ENCODE results near the gene HSPA8. TPM values are rescaled to one million over a fixed set of nuclear protein-coding genes. Genes with fewer than 3 reads are reported as not detected.
A peak's percentile ranks its signal among the peaks of the same experiment; 100 is the strongest.

The HSPA8 gene
- total and polyA plus RNA-seq, 2 donors (not counting 1 experiment from before 2014, with no cell fraction given), result 480 to 738 TPM

DNA sequence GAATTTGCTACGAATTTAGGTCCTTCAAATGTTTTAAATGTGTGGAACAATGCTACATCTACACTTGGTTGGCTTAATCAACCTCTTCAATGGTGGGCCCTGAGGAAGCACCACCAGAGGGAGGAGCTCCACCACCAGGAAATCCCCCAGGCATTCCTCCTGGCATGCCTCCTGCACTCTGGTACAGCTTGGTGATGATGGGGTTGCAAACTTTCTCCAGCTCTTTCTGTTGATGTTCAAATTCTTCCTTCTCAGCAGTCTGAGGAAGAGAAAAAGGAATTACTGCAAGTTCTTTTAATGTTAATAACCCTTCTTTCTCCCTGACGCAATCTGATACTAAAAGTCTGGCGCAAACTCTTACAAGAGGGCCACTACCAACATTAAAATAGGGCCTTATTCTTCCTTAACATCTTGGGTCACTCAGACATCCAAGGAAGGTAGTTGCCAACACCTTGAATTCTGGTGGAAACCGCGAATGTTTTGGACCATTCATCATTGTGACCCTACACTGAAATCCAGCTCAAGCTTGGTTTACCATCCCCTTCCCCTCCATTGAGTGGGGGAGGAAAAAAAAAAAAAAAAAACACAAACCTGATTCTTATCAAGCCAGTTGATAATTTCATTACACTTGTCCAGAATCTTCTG, 4.2 kb downstream of the HSPA8 start:
- Histone ChIP-seq H3K4me1 (ENCODE audit: control insufficient read depth in 2 of 2, insufficient read depth in 2 of 2, low read length in 2 of 2) (peaks cover 52 to 65% of the 10 kb centered on the region in 2 donors), H3K4me3 (ENCODE audit: control extremely low read depth in 1 of 5, extremely low read depth in 1 of 5, insufficient read depth in 1 of 5, low read depth in 2 of 5, low read length in 4 of 5) (no peak overlapping the region), H2AFZ (ENCODE audit: insufficient read depth, low read depth, low read length, poor library complexity, severe bottlenecking) (no peak overlapping the region), H3K9ac (ENCODE audit: low read length) (no peak overlapping the region), H3K36me3 (replicated peaks in 1 of 2; ENCODE audit: control extremely low read depth in 1 of 2, control insufficient read depth in 1 of 2, extremely low read depth in 1 of 2, insufficient read depth in 2 of 2, low read length in 1 of 2) (peaks cover 15 to 73% of the 10 kb centered on the region in 2 experiments), H4K20me1 (ENCODE audit: control insufficient read depth, insufficient read depth, low read length, poor library complexity, severe bottlenecking) (peaks cover 83% of the 10 kb centered on the region), H3K27ac (ENCODE audit: low read length in 2 of 2) (peak overlapping the region in 1 of 2 donors; percentile 99), H3K79me2 (ENCODE audit: control insufficient read depth, insufficient read depth, low read length) (peaks cover 54% of the 10 kb centered on the region), H3K4me2 (replicated peaks; ENCODE audit: low read depth, low read length, poor library complexity, severe bottlenecking) (no peak overlapping the region), H3K27me3 (replicated peaks in 1 of 4; ENCODE audit: control extremely low read depth in 1 of 4, control insufficient read depth in 3 of 4, insufficient read depth in 4 of 4, low read length in 3 of 4) (no peaks in the 10 kb centered on the region), H3K9me3 (ENCODE audit: control extremely low read depth in 1 of 3, control insufficient read depth in 2 of 3, insufficient read depth in 1 of 3, low read length in 2 of 3) (no peaks in the 10 kb centered on the region)
- CTCF ChIA-PET, result interaction anchor here (0.7 to 7.4 kb wide), 10 partner anchors 11 to 349 kb away, joined by 3 to 94 read pairs (median 6); no protein-coding TSS in a partner anchor
- Mint-ChIP-seq H3K9me3 (ENCODE audit: insufficient read depth) (no peaks in the 10 kb centered on the region), H3K27me3 (no peaks in the 10 kb centered on the region), H3K4me3 (peak overlapping the region; percentile 99), H3K27ac (peak overlapping the region; percentile 100), H3K4me1 (peaks cover 78% of the 10 kb centered on the region)
- no peak for ATAC-seq (ENCODE audit: low read depth)
- no peak for TF ChIP-seq EZH2 (IDR thresholded peaks at IDR 0.05; ENCODE audit: borderline replicate concordance, insufficient read depth, low read depth, low read length, poor library complexity, severe bottlenecking)
- TF ChIP-seq, protein P1, sequence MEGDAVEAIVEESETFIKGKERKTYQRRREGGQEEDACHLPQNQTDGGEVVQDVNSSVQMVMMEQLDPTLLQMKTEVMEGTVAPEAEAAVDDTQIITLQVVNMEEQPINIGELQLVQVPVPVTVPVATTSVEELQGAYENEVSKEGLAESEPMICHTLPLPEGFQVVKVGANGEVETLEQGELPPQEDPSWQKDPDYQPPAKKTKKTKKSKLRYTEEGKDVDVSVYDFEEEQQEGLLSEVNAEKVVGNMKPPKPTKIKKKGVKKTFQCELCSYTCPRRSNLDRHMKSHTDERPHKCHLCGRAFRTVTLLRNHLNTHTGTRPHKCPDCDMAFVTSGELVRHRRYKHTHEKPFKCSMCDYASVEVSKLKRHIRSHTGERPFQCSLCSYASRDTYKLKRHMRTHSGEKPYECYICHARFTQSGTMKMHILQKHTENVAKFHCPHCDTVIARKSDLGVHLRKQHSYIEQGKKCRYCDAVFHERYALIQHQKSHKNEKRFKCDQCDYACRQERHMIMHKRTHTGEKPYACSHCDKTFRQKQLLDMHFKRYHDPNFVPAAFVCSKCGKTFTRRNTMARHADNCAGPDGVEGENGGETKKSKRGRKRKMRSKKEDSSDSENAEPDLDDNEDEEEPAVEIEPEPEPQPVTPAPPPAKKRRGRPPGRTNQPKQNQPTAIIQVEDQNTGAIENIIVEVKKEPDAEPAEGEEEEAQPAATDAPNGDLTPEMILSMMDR (IDR thresholded peaks at IDR 0.05), result no peak
- DNase-seq, result no peak
- intact Hi-C loops (cut with micrococcal nuclease), result no loop called here
- POLR2A ChIA-PET, result interaction anchor here (0.6 kb wide), 1 partner anchor 25 kb away, joined by 6 read pairs; no protein-coding TSS in a partner anchor
- 65% methylated on average over 2 of the region's 5 CpGs for WGBS (ENCODE audit: insufficient coverage)

GRCh38 chr11:123056835-123057491, 5.0 kb downstream of the HSPA8 start:
- H3K4me1 ChIP-seq (ENCODE audit: control insufficient read depth in 2 of 2, insufficient read depth in 2 of 2, low read length in 2 of 2), result peaks cover 52 to 65% of the 10 kb centered on the region in 2 donors
- no peak overlapping the region for H3K9ac ChIP-seq (ENCODE audit: low read length)
- CTCF ChIA-PET, result interaction anchor here (0.7 to 7.4 kb wide), 10 partner anchors 10 to 350 kb away, joined by 3 to 94 read pairs (median 6); no protein-coding TSS in a partner anchor
- ATAC-seq (ENCODE audit: low read depth), result no peak
- peaks cover 76% of the 10 kb centered on the region for H3K4me1 Mint-ChIP-seq
- H3K27ac ChIP-seq (ENCODE audit: low read length in 2 of 2), result peak overlapping the region in 1 of 2 donors; percentile 58
- no peak overlapping the region for H3K4me3 ChIP-seq (ENCODE audit: control extremely low read depth in 1 of 5, extremely low read depth in 1 of 5, insufficient read depth in 1 of 5, low read depth in 2 of 5, low read length in 4 of 5)
- H3K79me2 ChIP-seq (ENCODE audit: control insufficient read depth, insufficient read depth, low read length), result peaks cover 54% of the 10 kb centered on the region
- peak overlapping the region; percentile 73 for H3K27ac Mint-ChIP-seq
- intact Hi-C loops (cut with micrococcal nuclease), result no loop called here
- POLR2A ChIA-PET, result no interaction called here
- peak overlapping the region; percentile 15 for H3K4me3 Mint-ChIP-seq
- WGBS (ENCODE audit: insufficient coverage), result 78% methylated on average over 3 of the region's 3 CpGs
- no peak for DNase-seq
- H3K4me2 ChIP-seq (replicated peaks; ENCODE audit: low read depth, low read length, poor library complexity, severe bottlenecking), result peak overlapping the region; percentile 11
- H4K20me1 ChIP-seq (ENCODE audit: control insufficient read depth, insufficient read depth, low read length, poor library complexity, severe bottlenecking), result peaks cover 83% of the 10 kb centered on the region
- H3K9me3 ChIP-seq (ENCODE audit: control extremely low read depth in 1 of 3, control insufficient read depth in 2 of 3, insufficient read depth in 1 of 3, low read length in 2 of 3), result no peaks in the 10 kb centered on the region
- no peaks in the 10 kb centered on the region for H3K27me3 ChIP-seq (replicated peaks in 1 of 4; ENCODE audit: control extremely low read depth in 1 of 4, control insufficient read depth in 3 of 4, insufficient read depth in 4 of 4, low read length in 3 of 4)
- no peaks in the 10 kb centered on the region for H3K27me3 Mint-ChIP-seq
- no peaks in the 10 kb centered on the region for H3K9me3 Mint-ChIP-seq (ENCODE audit: insufficient read depth)
- H3K36me3 ChIP-seq (replicated peaks in 1 of 2; ENCODE audit: control extremely low read depth in 1 of 2, control insufficient read depth in 1 of 2, extremely low read depth in 1 of 2, insufficient read depth in 2 of 2, low read length in 1 of 2), result peaks cover 15 to 73% of the 10 kb centered on the region in 2 experiments
- H2AFZ ChIP-seq (ENCODE audit: insufficient read depth, low read depth, low read length, poor library complexity, severe bottlenecking), result no peak overlapping the region
- TF ChIP-seq EZH2 (IDR thresholded peaks at IDR 0.05; ENCODE audit: borderline replicate concordance, insufficient read depth, low read depth, low read length, poor library complexity, severe bottlenecking), result no peak
- TF ChIP-seq, protein P1 (IDR thresholded peaks at IDR 0.05), result no peak
